ENCODE data around the gene PROZ.

- TF ChIP-seq EZH2 (IDR thresholded peaks at IDR 0.05) = no peak
- no peak for TF ChIP-seq POLR2AphosphoS5 (IDR thresholded peaks at IDR 0.05; ENCODE audit: borderline replicate concordance, low read depth, low read length)
- no peak for TF ChIP-seq FOXP2 (optimal IDR thresholded peaks at IDR 0.05; ENCODE audit: control extremely low read depth, extremely low read length, insufficient read depth)
Measured at GRCh38 chr13:113204378-113204734, 45.9 kb downstream of the PROZ start.
